Jurkat, Clone E6-1 (cell line): ENCODE results near the gene PALD1.
"Not testable (repeated sequence)": the region's sequence is repeated elsewhere in the genome, so short reads cannot be mapped to it uniquely, and the experiment has no call there.

Experiments used
- DNase-seq: peaks from one replicate; pipeline ENCODE4 v3.0.0-alpha.2; 2011; ENCODE audit warnings: low read depth, low spot score
- H3K4me3 ChIP-seq: 2 replicates; pipeline ENCODE4 v1.5.1; 2011; ENCODE audit warnings: mild to moderate bottlenecking, low read length, control low read depth, moderate library complexity

Gene PALD1

GRCh38 chr10:70613941-70614340 lies 135.4 kb downstream of the PALD1 start:
- no peak for DNase-seq
- no peak overlapping the region for H3K4me3 ChIP-seq

- not testable (repeated sequence) for H3K4me3 ChIP-seq
These were observed 135.8 kb downstream of the PALD1 start for GRCh38 chr10:70614364-70614763.

GRCh38 chr10:70615211-70615610 lies 136.6 kb downstream of the PALD1 start:
- no peak for DNase-seq
- H3K4me3 ChIP-seq: no peak overlapping the region

More at GRCh38 chr10:70614364-70614763, 135.8 kb downstream of the PALD1 start:
- DNase-seq: not testable (repeated sequence)

- no peak overlapping the region for H3K4me3 ChIP-seq
- no peak for DNase-seq
These were observed 137.4 kb downstream of the PALD1 start for GRCh38 chr10:70615784-70616522.

- H3K4me3 ChIP-seq: no peak overlapping the region
- DNase-seq: no peak
These were observed 138.2 kb downstream of the PALD1 start for GRCh38 chr10:70616761-70617160.
